Frontal cortex (tissue), 4 donors: ENCODE results near the gene SIRPA. TPM values are rescaled to one million over a fixed set of nuclear protein-coding genes. Genes with fewer than 3 reads are reported as not detected.

Experiments used
- DNase-seq, 2 donors: peaks; one replicate each; pipeline ENCODE4 v3.0.0; 2012; ENCODE audit warnings: low spot score in 2 of 2
- FAIRE-seq: peaks from 2 replicates; lab custom pipeline; 2012; peaks lifted over from hg19 to GRCh38; lab: Jason Lieb, UNC
- total RNA-seq: library from RNA; depleted of rRNA; stranded (reverse); fragments of >200 nt; gene quantifications from one replicate; pipeline ENCODE4 v1.2.3, GENCODE V29; 2014
- donor health status: control.
- donor health status: control.
- donor health status: control.

SIRPA gene
- total RNA-seq, result 6.1 TPM

DNA sequence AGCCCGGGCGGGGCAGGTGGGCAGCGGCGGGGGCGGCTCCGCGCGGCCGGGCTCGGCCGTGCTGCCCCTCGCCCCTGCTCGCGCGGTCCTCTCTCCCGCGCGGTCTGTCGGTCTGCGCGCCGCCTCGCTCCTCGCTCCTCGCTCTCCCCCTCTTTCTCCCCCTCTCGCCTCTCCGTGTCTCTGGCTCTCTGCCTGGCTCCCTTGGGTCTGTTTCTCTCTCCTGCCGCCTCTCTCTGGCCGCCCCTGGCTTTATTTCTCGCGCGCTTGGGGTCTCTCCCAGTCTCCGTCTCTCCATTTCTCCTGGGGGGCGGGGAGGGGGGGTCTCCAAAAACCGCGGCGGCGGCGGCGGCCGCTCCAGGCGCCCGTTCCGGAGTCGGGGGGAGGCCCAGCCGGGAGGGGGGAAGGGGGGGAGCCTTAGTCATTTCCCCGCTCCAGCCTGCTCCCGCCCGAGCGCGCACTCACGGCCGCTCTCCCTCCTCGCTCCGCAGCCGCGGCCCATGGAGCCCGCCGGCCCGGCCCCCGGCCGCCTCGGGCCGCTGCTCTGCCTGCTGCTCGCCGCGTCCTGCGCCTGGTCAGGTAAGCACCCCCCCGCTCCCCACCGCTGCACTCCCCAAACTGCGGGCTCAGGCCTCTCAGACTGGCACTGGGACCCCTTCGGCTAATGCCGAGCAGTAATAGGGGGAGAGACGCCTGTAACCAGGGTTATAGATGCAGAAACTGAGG, at the start of gene SIRPA:
SIRPA (plus strand) TSS at position 457 of the 723 bp plus-strand sequence; CDS start at position 498, 41 bp downstream.
- no peak for FAIRE-seq
- DNase-seq, result peak; percentile 88 to 93

DNA sequence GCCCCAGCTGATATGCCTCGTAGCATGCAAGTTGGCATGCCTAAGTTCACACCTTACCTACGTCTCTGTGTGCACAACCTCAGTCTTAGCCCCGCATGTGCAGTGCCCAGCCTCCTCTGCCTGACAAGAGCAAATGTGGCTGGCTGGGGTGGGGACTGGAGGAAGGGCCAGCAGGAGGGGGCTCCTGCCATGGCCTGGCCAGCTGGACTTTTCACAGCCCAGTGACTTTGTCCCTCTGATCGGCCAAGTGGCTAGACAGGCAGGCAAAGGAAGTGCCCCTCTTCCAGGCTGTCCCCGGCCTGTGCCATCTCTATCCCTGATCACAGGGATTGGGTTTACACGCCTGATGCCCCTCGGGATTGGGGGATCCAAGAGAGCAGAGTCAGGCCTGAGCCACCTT, 49.5 kb upstream of the SIRPA start:
- no peak for FAIRE-seq
- DNase-seq, result no peak

DNA sequence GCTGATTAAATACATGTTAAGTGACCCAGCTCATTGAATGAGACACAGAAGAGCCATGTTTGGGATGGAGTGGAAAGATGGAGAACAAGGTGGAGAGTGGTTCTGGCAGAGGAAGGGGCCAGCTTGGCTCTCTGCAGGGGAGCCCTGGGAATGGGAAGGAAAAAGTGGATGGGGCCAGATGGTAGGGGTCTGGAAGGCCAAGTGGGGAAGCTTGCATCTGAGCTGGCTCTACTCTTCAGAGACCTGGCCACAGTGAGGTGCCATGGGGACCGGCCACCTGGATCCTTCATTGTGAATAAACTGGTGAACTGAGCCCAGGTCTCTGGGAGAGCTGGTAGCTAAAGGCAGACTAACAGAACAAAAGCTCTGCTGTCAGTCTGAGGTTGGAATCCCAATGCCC, 48.9 kb upstream of the SIRPA start:
- DNase-seq (no peak), FAIRE-seq (no peak)

DNA sequence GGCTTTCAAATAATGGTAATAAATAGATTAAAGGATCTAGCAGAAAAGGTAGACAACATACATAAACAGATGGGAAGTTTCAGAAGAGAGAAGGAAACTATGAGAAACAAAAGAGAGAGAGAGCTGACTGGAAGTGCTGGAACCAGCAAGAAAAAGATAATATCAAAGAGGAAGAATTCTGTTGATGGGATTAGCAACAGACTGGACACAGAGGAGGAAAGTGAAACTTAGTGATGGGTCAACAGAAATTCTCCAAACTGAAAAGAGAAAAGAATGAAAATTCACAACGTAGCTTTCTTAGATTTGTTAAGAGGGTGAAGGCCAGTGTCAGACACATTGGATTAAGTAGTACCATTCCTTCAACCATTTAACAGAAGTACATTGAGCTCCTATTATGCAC, 48.3 kb upstream of the SIRPA start:
- DNase-seq (no peak), FAIRE-seq (no peak)

DNA sequence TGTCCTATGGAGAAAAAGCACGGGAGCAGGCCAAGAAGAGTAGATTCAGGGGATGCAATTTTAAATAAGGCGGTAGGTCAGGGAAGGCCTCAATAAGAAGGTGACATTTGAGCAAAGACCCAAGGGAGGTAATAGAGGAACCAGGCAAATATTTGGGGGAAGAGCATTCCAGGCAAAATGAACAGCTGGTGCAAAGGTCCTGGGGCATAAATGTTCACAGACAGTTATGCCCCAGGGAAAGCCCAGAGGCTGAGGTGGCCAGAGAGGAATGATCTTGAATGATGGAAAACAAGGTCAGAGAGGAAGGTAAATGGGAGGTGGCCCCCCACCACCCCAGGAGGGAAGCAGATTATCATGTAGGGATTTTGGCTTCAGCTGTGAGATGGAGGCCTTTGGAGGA, 47.4 kb upstream of the SIRPA start:
- FAIRE-seq, result no peak
- DNase-seq, result no peak

DNA sequence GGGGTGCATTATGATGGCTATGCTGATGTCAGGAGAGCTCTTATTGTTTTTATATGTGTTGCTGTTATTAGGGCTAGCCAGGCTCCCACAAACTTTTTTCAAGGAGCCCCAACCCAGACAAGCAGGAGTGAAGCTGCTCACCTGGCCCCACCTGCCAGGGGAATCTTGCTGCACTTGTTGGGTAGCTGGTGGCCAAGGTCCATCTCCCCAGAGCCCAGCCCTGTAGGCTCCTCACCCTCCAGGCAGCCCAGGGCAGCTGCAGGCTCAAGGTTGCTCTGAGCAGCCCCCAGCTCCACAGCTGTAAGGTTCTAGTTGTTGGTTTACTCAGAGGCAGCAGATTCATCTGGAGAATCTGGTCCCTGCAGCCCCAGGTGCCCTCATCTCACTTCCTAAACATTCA, 46.8 kb upstream of the SIRPA start:
- DNase-seq (no peak), FAIRE-seq (no peak)

DNA sequence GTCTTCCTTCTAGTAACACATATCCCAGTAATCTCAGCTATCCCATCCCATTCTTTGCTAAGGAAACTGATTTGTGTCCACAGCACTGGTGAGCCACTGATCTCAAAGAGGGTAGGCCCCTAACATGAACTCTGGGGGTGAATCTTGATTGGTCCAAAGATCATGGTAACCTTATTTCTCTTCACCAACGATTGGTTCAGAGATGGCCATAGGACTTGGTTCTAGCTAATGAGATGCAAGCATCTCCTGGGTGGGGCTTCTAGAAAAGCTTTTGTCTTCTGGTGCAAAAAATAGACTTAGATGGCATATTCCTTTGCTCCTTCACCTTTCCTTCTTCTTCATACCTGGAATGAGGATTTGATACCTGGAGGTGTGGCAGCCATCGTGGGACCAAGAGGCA, 43.8 kb upstream of the SIRPA start:
- FAIRE-seq, result no peak
- DNase-seq, result no peak

DNA sequence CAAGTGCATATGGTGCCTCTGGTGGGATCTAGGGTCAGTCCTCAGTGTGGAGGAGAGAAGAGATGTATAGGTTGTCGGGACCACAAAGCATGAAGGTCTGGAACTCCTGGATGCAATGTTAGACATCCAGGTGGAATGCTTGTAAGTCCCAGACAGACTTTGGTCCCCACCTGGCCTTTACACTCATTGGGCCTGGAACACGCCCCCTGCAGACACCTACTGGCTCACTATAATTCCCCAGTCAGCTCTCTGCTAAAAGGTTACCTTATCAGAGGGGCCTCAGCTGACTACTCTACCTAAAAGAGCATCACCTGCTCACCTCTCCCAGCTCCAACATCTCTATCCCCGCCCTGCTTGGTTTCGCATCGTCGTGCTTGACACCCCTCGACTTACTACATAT, 41.7 kb upstream of the SIRPA start:
- no peak for DNase-seq
- no peak for FAIRE-seq

DNA sequence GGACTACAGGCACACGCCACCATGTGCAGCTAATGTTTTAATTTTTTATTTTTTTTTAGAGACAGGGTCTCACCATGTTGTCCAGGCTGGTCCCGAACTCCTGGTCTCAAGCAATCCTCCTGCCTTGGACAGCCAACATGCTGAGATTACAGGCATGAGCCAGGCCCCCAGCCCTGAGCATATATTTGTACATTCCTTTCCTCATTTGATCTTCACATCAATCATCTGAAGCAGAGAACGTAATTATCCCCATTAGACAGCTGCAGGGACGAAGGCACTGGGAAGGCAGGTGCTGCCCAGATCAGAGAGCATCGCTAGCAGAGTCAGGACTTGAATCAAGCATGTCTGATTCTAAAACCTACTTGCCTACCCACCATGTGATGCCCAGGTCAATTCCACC, 41.0 kb upstream of the SIRPA start:
- FAIRE-seq (no peak), DNase-seq (no peak)

DNA sequence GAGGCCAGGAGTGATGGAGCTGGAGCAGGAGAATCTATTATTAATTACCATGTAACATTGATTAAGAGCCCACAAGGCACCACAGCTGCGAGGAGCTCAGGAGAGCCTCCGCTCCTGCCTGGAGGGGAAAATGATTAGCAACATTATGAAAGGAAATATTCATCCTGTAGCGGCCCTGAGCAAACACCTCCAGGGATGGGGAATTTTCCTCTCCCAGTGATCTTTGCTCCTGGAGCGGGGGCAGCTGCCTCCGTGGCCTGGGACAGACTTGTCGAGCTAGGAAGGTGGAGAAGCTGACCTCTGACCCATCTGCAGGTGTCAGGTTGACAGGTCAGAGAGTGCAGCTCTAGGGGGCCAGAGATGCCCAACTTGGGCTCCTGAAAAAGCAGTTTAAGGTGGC, 40.1 kb upstream of the SIRPA start:
- DNase-seq (no peak), FAIRE-seq (no peak)

DNA sequence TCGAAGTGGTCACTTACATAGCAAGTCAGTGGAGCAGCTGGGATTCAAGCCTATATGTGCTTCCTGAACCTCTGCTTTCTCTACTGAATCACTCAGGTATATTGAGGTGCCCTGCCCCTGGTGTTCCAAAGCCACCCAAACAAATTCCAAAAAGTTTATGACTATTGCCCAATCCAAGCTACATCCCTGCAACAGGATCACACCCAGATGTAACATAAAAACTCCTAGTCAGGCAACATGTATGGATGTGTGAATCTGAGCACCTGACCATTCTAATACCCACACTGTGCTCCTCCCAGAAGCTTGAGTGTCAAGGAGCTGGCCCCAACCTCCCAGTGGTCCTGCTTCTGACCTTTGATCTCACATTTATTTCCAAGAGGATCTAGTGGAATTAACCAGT, 39.5 kb upstream of the SIRPA start:
- FAIRE-seq (no peak), DNase-seq (no peak)

DNA sequence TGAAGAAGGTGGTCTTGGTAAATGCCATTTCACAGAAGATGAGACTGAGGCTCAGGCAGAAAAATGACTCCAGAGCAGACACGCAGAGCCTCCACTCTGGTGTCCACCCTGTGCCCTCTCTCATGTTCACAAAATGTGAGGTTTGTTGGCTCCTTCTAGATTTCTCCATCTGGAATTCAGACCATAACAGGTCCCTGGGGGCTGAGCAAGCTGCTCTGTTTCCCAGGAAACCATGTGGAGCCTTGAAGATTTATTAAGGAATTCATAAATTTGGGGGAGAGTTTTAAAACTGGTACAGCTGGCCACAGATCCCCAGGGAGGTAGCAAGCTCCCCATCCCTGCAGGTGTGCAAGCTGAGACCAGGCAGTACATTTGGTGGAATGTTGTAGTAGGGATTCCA, 38.8 kb upstream of the SIRPA start:
- FAIRE-seq (no peak), DNase-seq (no peak)

DNA sequence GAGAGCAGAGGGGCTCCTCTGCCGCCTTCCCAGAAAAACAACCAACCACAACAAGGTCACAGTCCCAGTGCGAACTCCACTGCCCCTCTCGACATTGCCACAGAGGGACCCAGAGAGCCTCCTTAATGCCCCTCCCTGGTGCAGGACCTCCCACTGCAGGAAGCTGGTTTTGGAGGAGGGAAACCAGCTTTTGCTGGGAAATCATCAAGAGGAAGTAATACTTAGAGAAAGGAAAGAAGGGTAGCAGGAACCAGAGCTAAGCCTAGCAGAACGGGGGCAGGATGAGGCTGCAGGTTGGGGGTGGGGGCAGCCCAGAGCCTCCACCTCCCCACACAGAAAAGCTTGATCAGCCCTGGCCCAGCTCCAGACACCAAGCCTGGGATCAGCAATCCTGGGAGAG, 37.7 kb upstream of the SIRPA start:
- DNase-seq (no peak), FAIRE-seq (no peak)

DNA sequence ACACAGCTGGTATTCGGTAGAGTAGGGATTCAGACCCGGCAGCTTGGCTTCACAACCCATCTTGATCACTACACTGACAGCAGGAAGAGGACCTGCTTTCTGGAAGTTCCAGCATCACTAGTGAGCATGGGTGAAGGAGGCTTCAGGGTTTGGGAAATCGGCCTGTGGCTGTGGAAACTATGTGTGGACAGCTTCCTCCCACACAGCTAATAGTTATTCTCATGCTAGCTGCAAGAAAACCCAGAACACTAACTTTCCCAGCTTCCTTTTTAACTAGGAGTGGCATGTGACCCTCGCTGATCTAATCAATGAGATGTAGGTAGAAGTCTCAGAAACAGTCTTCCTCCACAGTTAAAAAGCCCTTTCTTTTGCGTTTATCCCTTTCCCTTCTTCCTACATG, 36.3 kb upstream of the SIRPA start:
- FAIRE-seq, result no peak
- DNase-seq, result no peak

DNA sequence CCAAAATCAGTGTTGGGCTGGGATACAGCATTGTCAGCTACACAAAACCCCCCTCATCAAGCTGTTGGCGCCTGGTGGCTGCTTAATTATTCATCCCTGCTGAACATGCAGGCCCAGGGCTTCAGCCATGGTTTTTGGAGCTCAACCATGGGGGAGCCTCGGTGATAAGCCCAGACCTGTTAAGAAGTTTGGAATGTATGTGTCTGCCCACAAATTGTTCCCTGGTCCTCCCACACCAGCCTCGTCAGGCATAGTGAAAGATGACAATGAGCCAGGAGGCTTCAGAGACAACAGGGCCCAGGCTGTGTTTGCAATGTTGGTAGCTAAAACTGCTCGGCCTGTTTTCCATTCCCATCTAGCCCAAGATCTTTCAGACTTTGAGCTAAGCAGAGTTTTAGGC, 34.8 kb upstream of the SIRPA start:
- DNase-seq (no peak), FAIRE-seq (no peak)

DNA sequence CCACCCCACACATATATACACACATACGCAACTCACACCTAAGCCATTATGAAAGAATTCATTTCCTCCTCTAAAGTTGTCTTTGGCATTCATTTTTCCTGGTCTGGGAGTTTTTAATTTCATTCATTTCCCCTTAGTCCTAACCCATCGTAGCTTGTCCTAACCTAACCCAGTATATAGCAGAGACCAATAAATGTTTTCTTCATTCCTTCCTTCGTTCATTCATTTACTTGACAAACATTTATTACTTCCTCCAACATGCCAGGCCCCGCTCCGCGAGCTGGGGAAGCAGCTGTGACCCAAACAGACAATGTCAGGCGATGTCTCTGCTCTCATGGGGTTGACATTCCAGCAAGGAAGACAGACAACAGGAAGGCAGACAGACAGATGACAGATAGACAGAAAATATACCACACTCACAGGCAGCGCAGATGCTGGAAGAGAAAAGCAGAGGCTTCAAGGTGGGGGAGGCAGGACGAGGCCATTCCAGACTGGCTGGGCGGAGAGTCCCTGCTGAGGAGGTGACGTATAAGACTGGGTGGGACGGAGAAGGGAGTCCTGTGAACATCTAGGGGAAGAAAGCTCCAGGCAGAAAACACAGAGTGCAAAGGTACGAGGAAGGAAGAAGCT, 33.7 kb upstream of the SIRPA start:
- DNase-seq, result no peak
- FAIRE-seq, result no peak

DNA sequence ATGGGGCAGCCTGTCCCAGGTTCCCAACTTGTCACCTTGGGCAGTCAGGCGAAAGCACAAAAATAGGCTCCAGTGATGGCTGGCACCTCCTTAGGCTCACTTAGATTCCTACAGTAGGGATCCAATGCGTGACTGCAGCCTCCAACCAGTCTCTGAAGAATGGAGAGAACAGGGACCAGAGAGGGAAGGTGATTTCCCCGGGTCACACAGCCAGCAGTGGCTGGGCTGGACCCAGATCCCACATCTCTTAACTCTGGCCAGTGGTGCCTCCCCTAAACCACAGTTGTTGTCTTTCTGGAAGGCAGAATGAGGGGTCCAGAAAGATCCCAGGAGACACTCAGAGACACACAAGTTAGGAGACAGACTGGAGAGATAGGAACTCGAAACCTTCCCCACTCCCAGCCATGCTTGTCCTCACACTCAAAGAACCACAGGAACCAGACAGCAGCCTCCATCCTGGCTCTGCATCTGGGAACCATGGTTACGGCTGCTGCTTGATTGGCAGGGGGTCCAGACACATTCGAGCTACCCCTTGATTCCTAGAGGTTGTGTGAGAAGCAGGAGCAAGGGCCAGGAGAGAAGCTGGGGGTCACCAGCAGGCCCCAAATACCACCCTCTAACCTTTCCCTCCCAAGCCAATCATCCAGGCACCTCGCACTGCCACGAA, 33.1 kb upstream of the SIRPA start:
- no peak for DNase-seq

DNA sequence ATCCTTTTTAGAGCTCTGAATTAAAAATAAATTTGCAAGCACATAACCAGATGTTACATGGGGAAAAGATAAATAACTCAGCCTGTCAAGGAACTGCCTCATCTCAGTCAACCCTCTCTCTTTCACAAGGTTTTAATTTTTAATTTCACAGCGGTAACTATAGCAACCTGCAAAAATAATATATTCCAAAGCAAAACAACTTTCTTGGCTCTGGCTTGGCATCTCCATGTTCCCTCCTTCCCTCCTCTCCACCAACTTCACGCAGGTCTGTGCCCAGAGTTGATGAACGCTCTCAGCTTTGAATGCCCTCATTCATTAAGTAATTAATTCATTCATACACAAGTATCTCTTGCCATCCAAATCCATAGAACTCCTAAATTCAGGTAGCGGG, 32.5 kb upstream of the SIRPA start:
- no peak for DNase-seq
- FAIRE-seq, result no peak

More for the DNA sequence above, 33.1 kb upstream of the SIRPA start:
- FAIRE-seq, result no peak

DNA sequence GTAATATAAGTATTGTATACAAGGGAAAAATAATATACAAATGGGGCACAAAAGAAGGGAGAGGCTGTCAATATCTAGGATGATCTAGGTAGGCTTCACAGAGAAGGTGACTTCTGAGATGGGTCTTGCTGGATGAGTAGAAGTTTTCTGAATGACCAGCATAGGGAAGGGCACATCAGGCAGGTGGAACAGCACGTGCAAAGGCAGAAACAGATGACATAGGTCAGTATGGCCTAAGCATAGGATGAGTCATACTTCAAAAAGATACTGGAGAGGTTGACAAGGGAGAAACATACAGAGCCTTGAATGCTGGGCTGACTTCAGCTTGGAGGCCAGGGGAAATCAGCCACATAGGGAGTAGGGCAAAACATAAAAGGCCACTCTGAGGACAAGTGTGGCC, 31.9 kb upstream of the SIRPA start:
- FAIRE-seq (no peak), DNase-seq (no peak)

DNA sequence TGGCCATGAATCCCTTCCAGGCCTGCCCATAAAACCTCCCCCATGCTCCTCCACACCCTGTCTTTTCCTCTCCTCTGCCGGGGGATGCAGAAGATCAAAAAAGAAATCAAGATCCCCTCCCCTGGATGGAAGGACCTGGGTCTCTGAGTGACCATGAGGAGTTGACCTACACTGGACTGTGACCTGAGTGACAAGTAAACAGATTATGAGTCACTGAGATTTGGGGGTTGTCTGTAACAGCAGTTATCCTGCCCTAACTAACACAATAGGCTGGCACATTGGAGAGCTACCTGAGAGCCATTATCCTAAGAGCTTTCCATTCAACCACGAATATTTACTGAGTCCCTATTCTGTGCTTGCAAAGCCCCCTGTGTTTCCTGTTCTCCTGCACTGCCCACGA, 28.4 kb upstream of the SIRPA start:
- FAIRE-seq (no peak), DNase-seq (no peak)

DNA sequence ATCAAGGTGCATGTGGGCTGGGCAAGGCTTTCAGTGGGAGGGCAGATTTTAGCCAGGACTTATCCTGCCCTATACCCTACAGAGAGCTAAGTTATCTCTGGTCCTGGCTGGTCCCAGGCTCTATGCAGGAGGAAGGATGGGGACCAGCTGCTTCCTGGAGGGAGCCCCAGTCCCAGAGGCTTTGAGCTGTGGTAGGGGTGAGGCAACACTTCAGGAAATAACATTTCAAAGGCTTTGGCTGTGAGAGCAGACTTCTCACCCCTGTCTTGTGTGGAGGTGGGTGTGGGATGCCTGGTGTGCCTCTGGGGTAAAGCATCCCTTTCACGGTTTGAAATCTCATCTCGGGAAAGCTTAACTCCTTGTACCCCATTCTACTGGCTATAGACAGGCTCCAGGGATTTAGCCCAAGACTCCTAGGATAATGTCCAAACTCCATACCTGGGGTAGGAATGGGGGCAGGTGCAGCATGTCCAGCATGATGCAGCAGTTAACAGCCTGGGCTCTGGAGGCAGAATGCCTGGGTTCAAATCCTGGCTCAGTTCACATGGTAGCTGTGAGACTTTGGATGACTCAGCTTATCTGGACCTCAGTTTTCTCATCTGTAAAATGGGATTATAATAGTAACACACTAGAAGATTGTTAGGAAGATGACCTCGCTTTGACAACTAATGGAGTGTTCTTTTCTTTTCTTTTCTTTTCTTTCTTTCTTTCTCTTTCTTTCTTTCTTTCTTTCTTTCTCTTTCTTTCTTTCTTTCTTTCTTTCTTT, 27.5 kb upstream of the SIRPA start:
- FAIRE-seq, result no peak

More for the DNA sequence above, 27.5 kb upstream of the SIRPA start:
- no peak for DNase-seq
